Activated T-helper 1 cell treated with Interleukin-2 at 50 U/mL for 16 hours (primary cell): ENCODE results near the gene AAK1.
"Not testable (repeated sequence)": the region's sequence is repeated elsewhere in the genome, so short reads cannot be mapped to it uniquely, and the experiment has no call there.

ENCODE experiments used
- DNase-seq: peaks from one replicate; pipeline ENCODE4 v3.0.0-alpha.2; 2020; ENCODE audit warnings: low read depth

AAK1 gene

DNA sequence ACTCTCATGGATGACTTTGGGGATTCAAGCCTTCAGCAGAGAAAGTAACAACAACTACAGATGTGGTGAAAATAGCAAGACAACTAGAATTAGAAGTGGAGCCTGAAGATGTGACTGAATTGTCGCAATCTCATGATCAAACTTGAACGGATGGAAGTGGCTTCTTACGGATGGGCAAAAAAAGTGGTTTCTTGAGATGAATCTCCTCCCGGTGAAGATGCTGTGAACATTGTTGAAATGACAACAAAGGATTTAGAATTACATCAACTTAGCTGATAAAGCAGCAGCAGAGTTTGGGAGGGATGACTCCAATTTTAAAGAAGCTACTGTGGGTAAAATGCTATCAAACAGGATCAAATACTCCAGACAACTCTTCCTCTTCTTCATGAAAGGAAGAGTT lies 43.1 kb downstream of the AAK1 start:
- no peak for DNase-seq

- no peak for DNase-seq
Observed at GRCh38 chr2:69597843-69598610, 45.5 kb downstream of the AAK1 start.

DNA sequence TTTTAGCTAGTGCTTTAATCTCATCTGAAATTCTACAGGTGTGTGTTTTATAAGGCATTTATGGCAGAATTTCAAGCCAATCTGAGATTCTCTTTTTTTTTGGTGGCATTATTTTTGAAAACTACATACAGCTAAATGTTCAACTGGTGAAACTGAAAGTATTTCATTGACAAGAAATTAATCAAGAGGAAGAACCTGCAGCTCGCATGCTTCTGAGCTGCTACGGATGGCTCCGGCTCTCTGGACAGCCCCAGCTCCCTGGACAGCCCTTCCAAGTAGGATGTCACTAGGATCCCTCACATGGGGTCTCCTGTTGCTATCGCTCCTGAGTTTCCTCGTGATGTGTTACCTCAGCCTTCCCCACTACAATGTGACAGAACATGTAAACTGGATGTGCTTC lies 46.4 kb downstream of the AAK1 start:
- no peak for DNase-seq

- DNase-seq, result no peak
Observed at GRCh38 chr2:69594341-69594740, 49.2 kb downstream of the AAK1 start.

- DNase-seq, result no peak
Observed at GRCh38 chr2:69592511-69592910, 51.0 kb downstream of the AAK1 start.

- DNase-seq, result no peak
Observed at GRCh38 chr2:69589973-69590652, 53.4 kb downstream of the AAK1 start.

GRCh38 chr2:69588945-69589344 lies 54.6 kb downstream of the AAK1 start:
- DNase-seq, result no peak

DNA sequence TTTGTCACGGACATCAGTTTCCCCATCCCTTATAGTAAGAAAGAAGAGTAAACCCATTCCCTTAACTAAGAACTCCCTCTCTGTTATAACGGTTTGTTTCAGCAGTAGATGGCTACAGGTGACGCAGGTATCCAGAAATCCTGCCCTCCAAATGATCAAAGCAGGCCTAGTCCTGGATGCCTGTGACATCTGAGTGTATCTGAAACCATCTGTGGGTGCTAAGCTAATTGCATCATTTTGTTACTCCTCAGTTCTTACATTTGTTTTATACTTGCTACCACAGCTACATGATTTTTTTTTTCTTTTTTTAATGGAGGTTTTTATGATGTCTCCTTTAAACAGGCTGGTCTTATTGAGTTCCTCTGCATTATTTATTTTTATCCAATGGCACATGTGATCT lies 55.1 kb downstream of the AAK1 start:
- no peak for DNase-seq

DNA sequence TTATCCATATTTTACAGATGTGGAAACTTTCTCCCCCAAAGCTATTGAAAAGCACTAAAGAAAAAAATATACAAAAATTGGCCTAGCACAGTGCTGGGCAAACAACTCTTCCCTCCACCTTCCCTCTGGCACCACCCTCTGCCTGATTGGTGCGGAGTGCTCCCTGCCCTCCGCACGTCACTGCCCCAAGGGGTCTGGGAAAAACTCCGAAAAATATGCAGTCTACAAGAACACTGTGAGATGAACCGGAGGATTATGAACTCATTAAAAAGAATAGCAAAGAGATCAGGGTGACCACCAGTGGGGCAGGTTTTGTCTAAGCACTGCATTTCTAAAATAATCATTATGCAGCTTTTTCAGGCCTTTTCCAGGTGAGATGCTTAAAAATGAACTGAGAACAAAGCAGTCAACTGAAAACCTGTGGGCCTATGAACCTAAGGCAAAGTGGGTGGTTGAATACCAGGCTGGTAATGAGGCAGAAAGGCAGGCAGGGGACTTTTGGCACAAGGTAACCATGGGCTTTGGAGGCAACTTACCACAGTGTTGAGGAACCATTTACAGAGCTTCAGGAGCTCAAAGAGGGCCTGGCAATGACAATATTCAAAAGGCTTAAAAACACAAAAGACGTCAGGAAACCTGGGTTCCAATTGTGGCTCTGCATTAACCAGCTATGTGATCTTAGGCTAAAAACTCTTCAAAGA lies 57.5 kb downstream of the AAK1 start:
- DNase-seq, result no peak

- no peak for DNase-seq
Observed at GRCh38 chr2:69584127-69584889, 59.2 kb downstream of the AAK1 start.

DNA sequence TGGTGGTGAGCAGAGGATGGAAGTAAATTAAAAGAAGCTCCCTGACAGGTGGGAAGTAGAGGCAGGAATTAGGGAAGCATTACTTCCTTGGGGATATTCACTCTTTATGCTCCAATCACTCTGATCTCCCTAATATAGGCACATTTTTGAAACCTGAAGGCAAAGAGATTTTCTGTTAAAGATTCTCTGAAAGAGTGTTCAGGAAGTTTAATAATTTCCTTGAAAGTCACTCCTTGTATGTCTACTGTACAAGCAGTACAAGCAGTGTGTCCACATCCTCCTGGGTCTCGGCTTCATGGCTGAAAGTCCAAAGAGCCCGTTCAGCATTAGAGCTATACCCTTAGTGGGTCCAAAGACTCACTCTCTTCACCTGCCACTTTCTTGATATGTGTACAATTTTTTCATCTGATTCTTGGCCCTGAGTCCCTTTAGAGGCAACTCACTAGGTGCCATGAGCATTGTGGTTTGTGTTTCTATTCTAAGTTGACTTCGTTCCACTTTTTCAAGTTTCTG lies 60.2 kb downstream of the AAK1 start:
- DNase-seq, result no peak

- no peak for DNase-seq
Observed at GRCh38 chr2:69582582-69583176, 60.9 kb downstream of the AAK1 start.

DNA sequence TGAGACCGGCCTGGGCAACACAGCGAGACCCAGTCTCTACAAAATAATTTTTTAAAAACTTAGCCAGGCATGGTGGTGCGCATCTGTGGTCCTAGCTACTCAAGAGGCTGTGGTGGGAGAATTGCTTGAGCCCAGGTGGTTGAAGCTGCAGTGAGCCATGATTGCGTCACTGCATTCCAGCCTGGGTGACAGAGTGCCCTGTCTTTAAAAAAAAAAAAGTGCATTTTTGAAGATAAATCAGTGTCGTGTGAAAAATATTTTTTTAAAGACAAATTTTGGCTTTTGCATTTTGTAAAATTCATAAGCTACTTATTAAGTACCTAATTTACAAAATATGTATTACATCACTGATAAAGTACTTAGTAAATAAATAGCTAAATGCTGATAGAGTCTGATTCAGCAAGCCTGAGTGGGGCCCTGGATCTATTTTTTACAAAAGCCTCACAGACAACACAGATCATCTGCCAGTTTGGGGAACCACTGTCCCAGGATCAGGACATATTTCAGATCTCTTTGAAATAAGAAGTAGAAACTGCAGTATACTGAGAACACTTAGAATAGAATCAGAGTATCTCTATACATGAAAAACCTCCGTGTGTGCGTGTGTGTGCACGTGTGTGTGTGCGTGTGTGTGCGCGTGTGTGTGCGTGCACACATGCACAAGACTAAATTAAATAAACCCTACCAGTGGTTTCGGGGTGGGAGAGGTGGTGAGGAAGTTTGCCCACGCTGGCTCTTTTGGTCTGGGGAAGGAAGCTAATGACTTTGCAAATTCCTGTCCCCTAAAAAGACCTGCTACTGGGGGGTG lies 61.6 kb downstream of the AAK1 start:
- no peak for DNase-seq

DNA sequence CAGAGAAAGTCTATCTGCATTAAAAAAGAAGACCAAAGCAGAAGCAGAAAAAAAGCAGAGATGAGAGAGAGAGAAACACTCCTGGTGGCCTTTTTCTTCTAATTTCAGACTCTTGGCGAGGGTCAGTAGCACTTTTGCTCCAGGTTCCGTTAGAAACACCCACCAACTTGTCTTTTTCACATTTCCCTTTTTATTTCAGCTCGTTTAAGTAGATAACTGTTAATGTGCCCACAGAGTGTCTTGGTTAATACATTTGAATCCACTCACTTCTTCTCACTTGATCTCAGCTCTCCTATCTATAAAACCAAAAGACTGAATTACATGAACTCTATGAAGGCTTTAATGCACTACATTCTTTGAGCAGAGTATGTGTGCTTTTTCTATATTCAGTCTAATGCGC lies 63.1 kb downstream of the AAK1 start:
- DNase-seq, result no peak

DNA sequence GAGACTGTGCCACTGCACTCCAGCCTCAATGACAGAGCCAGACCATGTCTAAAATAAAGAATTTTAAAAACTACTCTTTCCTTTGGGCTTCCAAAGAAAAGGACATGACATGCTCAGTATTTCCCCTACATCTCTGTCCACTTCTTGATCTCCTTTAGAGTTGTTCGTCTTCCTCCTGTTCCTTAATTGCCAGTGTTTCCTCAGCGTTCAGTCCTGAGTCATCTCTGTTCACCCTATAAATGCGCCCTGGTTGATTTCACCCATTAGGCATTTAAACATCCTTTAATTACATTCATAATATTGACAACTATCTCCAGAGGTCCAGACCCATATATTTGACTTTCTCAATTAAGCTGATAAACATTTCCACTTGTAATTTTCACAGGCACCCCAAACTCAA lies 64.0 kb downstream of the AAK1 start:
- DNase-seq, result no peak

DNA sequence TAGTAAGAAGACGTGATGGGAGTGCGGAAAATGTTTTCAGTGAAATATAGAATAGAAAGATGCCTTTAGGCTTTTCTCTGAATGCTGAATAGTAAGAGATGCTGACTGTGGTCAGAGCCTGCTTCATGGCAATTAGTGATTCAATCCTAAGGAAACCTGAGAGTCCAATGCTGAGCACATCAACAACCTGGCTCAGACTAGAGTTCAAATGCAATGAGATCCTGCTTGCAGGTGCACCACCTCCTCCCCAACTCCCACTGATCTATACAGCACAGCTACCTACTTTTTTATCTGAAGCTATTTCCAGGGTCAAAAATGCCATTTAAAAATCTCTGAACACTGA lies 65.4 kb downstream of the AAK1 start:
- DNase-seq, result no peak

- no peak for DNase-seq
Observed at GRCh38 chr2:69577467-69578197, 65.9 kb downstream of the AAK1 start.

GRCh38 chr2:69576880-69577279 lies 66.7 kb downstream of the AAK1 start:
- no peak for DNase-seq

GRCh38 chr2:69575926-69576325 lies 67.6 kb downstream of the AAK1 start:
- no peak for DNase-seq

DNA sequence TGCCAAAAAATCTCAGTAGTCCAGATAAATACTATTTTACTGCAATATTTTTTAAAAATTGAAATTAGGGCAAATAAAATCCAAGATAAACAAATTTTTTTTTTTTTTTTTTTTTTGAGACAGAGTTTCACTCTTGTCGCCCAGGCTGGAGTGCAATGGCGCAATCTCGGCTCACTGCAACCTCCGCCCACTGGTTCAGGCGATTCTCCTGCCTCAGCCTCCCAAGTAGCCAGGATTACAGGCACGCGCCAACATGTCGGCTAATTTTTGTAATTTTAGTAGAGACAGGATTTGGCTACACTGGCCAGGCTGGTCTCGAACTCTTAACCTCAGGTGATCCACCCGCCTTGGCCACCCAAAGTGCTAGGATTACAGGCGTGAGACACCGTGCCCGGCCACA lies 68.2 kb downstream of the AAK1 start:
- not testable (repeated sequence) for DNase-seq
